H1 (cell line): ENCODE data around the gene PTPRT.

ENCODE experiments used
- BRCA1 ChIP-seq: IDR thresholded peaks from 2 replicates; pipeline ENCODE4 v1.6.1; 2012; ENCODE audit warnings: low read depth, low read length, improper control_type of control experiment
- EP300 ChIP-seq, 2 experiments: IDR thresholded peaks; 1 replicate in 1 of 2; 2 replicates in 1 of 2; pipeline ENCODE4 v1.6.1; 2011 to 2012; ENCODE audit warnings: low read depth in 2 of 2, low read length in 2 of 2, mild to moderate bottlenecking in 2 of 2, borderline replicate concordance in 1 of 2, inconsistent platforms in 1 of 2, moderate library complexity in 1 of 2
- GABPA ChIP-seq: IDR thresholded peaks from 2 replicates; pipeline ENCODE4 v1.6.1; 2011; ENCODE audit warnings: mild to moderate bottlenecking, low read length, moderate library complexity, borderline replicate concordance; ENCODE audit not compliant: insufficient read depth
- GTF2F1 ChIP-seq: IDR thresholded peaks from 2 replicates; pipeline ENCODE4 v1.6.1; 2012; ENCODE audit warnings: low read depth, low read length, improper control_type of control experiment, borderline replicate concordance
- KDM5A ChIP-seq: fragments of 200-600 bp; IDR thresholded peaks from 2 replicates; pipeline ENCODE4 v1.7.1; 2012; ENCODE audit warnings: mild to moderate bottlenecking, low read length, inconsistent platforms, mixed read lengths
- NRF1 ChIP-seq: IDR thresholded peaks from 2 replicates; pipeline ENCODE4 v1.6.1; 2011; ENCODE audit warnings: mild to moderate bottlenecking, low read depth, low read length, improper control_type of control experiment
- POLR2A ChIP-seq, 2 experiments: IDR thresholded peaks; 1 replicate in 1 of 2; 2 replicates in 1 of 2; pipeline ENCODE4 v1.6.1; 2011; ENCODE audit warnings: low read depth in 2 of 2, low read length in 2 of 2, mild to moderate bottlenecking in 2 of 2; ENCODE audit errors: control extremely low read depth in 1 of 2
- RFX5 ChIP-seq: IDR thresholded peaks from 2 replicates; pipeline ENCODE4 v1.6.1; 2011; ENCODE audit warnings: low read depth, low read length, improper control_type of control experiment, borderline replicate concordance
- SP1 ChIP-seq: IDR thresholded peaks from 2 replicates; pipeline ENCODE4 v1.6.1; 2011; ENCODE audit warnings: low read depth, low read length
- SP2 ChIP-seq: IDR thresholded peaks from 2 replicates; pipeline ENCODE4 v1.6.1; 2012; ENCODE audit warnings: mild to moderate bottlenecking, low read length, inconsistent platforms
- TF ChIP-seq, protein P1 (sequence below), 3 experiments: IDR thresholded peaks; 1 replicate in 2 of 3; 2 replicates in 1 of 3; pipeline versions ENCODE4 v1.5.1 to v1.6.1; 2011; ENCODE audit warnings: low read length in 3 of 3, mild to moderate bottlenecking in 3 of 3, inconsistent platforms in 2 of 3, low read depth in 1 of 3, moderate library complexity in 1 of 3; ENCODE audit not compliant: insufficient read depth in 1 of 3; ENCODE audit errors: control extremely low read depth in 1 of 3
- TF ChIP-seq, protein P2 (sequence below): IDR thresholded peaks from 2 replicates; pipeline ENCODE4 v1.6.1; 2011; ENCODE audit warnings: low read length, improper control_type of control experiment

GRCh38 chr20:42173440-42173839 is 1016.3 kb downstream of the PTPRT start:
- TF ChIP-seq, protein P1, sequence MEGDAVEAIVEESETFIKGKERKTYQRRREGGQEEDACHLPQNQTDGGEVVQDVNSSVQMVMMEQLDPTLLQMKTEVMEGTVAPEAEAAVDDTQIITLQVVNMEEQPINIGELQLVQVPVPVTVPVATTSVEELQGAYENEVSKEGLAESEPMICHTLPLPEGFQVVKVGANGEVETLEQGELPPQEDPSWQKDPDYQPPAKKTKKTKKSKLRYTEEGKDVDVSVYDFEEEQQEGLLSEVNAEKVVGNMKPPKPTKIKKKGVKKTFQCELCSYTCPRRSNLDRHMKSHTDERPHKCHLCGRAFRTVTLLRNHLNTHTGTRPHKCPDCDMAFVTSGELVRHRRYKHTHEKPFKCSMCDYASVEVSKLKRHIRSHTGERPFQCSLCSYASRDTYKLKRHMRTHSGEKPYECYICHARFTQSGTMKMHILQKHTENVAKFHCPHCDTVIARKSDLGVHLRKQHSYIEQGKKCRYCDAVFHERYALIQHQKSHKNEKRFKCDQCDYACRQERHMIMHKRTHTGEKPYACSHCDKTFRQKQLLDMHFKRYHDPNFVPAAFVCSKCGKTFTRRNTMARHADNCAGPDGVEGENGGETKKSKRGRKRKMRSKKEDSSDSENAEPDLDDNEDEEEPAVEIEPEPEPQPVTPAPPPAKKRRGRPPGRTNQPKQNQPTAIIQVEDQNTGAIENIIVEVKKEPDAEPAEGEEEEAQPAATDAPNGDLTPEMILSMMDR (IDR thresholded peaks at IDR 0.05; ENCODE audit: control extremely low read depth in 1 of 3, insufficient read depth in 1 of 3, low read depth in 1 of 3, low read length in 3 of 3): no peak
- no peak for TF ChIP-seq RFX5
- TF ChIP-seq SP2: no peak
- no peak for TF ChIP-seq EP300 (IDR thresholded peaks at IDR 0.05; ENCODE audit: borderline replicate concordance in 1 of 2, low read depth in 2 of 2, low read length in 2 of 2)
- TF ChIP-seq SP1: no peak
- TF ChIP-seq POLR2A (IDR thresholded peaks at IDR 0.05; ENCODE audit: control extremely low read depth in 1 of 2, low read depth in 2 of 2, low read length in 2 of 2): no peak
- TF ChIP-seq GABPA: no peak
- no peak for TF ChIP-seq BRCA1
- no peak for TF ChIP-seq NRF1
- TF ChIP-seq, protein P2, sequence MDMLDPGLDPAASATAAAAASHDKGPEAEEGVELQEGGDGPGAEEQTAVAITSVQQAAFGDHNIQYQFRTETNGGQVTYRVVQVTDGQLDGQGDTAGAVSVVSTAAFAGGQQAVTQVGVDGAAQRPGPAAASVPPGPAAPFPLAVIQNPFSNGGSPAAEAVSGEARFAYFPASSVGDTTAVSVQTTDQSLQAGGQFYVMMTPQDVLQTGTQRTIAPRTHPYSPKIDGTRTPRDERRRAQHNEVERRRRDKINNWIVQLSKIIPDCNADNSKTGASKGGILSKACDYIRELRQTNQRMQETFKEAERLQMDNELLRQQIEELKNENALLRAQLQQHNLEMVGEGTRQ: no peak
- no peak for TF ChIP-seq KDM5A
- no peak for TF ChIP-seq GTF2F1
